Hematopoietic multipotent progenitor cell treated with erythropoietin and hydrocortisone succinate and interleukin-3 and kit ligand, for 8 days (in vitro differentiated cells): ENCODE measurements around the gene PROP1.
"Not testable (repeated sequence)": the region's sequence is repeated elsewhere in the genome, so short reads cannot be mapped to it uniquely, and the experiment has no call there.

ENCODE experiments used
- DNase-seq: peaks from one replicate; pipeline ENCODE4 v3.0.0-alpha.2; 2015

The PROP1 gene

DNA sequence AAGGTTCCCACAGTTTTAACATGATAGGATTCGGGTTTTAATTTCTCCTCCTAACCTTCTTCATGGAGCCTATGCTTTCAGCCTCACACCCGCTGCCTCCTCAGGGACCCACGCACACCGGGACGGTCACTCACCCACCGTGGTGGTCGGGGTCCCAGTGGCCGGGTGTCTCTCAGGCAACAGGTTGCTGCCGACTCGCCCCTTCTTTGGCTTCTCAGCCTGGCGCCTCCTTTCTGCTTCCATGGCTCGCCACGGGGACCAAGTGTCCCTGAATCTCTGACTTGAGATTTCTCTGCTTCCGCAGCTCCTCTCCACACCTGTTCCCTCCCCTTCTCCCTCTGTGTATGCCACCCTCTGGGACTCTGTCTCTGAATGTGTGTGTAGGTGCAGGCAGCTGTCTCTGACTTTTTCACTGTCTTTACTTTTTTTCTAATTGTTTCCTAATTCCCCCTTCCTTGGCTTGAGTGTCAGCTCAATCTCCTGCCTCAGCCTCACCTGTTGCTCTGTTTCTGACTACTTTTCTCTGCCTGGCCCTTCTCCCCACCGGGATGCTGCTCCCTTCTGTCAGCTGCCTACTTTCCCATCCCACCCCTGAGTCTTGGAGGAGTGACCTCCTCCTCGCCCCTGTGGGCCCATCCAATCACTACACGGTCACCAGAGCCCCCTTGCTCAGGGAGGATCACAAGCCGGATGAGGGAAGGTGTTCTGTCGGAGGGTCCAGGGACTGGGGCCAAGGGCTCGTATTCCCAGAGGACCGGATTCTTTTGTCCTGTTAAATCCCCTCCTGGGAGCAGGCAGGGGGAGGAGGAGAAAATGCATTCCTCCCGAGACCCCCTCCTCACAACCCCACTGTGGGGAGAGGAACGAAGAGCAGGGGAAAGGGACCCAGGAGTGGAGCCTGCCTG is at the start of gene PROP1:
Gene PROP1, minus strand, starts transcription at position 552 of the 905 bp plus-strand sequence. Its CDS starts 309 bp downstream, at position 243.
- no peak for DNase-seq

- not testable (repeated sequence) for DNase-seq
These were observed 23.5 kb upstream of the PROP1 start for GRCh38 chr5:178019379-178020030.

- DNase-seq, result not testable (repeated sequence)
These were observed 16.7 kb upstream of the PROP1 start for GRCh38 chr5:178012758-178013157.

GRCh38 chr5:178011816-178012554 is 15.9 kb upstream of the PROP1 start:
- not testable (repeated sequence) for DNase-seq

DNA sequence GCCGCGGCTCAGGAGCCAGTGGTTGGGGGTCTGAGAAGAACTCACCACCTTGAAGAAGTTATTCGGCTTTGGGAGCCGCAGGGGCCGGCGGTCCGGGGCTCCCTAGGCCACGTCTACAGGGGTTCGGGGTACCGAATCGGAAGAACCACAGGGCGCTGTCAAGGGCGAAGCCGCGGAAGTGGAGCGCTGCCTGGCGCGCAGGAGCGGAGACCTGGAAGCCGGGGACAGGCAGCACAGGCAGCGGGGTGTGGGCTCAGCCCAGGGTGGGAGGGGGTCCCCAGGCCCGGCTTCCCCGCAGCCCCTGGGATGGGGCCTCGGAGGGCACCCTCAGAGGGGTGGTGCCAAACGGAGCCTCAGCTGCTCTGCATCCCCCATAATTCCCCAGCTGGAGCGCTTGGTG is 11.2 kb upstream of the PROP1 start:
- not testable (repeated sequence) for DNase-seq

DNA sequence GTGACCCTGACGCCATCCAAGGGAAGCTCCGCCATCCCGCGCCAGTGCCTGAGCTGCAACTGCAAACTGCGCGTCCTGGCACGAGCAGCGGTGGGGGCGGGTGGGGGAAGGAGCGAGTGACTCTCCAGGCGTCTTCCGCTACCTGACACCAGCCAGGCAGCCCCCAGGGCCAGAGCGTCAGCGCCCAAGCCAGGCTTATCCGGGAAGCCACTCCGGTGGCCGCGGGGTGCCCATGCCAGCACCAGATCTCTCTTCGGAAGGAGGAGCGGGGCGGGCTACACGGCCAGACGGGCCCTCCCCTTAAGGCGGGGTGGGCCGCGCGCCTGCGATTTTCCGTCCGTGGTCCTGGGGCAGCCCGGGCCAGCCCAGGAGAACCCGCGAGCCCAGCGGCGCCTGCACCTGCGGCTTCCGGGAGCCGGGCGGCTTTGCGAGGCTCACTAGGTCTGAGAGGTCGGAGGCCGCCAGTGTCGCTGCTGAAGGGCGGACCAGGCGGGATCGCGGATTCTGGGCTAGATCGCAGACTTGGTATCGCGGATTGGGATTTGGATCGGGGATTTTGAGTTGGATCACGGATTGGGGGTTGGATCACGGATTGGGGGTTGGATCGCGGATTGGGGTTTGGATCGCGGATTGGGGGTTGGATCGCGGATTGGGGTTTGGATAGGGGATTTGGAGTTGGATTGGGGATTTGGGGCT is 10.6 kb upstream of the PROP1 start:
- not testable (repeated sequence) for DNase-seq

- not testable (repeated sequence) for DNase-seq
These were observed 10.1 kb upstream of the PROP1 start for GRCh38 chr5:178006181-178006535.

- no peak for DNase-seq
These were observed 1.8 kb upstream of the PROP1 start for GRCh38 chr5:177997846-177998245.

DNA sequence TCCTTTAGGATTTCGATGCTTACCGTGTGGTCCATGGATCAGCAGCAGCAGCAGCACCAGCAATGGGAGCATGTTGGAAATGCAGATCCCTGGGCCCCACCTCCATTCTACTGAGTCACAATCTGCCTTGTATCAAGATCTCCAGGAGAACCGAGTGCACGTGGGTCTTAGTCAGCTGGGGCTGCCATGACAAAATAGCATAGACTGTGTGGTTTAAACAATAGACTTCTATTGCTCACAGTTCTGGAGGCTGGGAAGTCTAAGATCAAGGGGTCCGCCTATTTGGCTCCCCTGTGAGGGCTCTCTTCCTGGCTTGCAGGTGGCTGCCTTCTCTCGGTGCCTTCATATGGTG is 1.3 kb upstream of the PROP1 start:
- no peak for DNase-seq

GRCh38 chr5:177996660-177997318 is 747 bp upstream of the PROP1 start:
- no peak for DNase-seq

DNA sequence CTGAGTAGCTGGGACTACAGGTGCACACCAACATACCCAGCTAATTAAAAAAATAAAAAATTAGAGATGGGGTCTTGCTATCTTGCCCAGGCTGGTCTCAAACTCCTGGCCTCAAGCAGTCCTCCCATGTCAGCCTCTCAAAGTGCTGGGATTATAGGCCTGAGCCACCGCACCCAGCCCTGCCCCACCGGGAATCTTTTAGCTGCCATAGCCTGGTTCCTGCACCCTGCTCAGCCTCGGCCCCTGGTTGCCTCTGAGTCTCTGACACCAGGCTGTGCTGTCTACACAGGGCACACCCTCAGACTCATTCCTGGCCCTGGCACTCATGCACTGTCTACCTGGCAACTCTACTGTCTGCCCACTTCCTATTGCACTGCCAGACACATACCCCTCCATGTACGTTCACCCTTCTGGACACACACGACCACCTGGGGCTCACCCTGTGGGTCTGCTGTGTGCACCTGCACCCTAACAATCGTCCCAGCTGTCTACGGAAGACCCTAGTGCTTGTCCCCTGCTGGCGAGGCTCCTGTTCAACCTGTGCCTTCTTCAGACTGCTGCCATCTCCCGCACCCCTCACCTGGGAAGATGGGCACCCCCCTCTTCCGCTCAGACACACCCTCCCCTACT is 1.4 kb downstream of the PROP1 start:
- DNase-seq, result no peak

DNA sequence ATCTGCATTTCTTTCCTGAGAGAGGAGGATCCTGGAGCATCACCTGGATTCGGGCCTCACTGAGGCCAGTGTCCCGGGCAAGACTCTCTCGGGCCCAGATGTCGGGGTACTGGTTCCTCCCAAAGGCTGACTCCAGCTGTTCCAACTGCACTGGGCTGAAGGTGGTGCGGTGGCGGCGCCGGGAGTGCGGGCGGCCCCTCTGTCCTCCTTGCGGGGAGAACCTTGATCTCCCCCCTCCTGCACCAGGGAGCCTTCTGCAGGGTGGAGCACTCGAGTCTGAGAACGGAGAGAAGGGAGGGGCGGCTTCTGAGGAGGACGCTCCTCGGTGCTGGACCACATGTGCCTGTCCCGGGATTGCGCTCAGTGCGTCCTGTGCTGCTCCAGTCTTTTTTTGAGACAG is 2.0 kb downstream of the PROP1 start:
- DNase-seq, result no peak

- no peak for DNase-seq
These were observed 3.6 kb downstream of the PROP1 start for GRCh38 chr5:177992466-177992865.

DNA sequence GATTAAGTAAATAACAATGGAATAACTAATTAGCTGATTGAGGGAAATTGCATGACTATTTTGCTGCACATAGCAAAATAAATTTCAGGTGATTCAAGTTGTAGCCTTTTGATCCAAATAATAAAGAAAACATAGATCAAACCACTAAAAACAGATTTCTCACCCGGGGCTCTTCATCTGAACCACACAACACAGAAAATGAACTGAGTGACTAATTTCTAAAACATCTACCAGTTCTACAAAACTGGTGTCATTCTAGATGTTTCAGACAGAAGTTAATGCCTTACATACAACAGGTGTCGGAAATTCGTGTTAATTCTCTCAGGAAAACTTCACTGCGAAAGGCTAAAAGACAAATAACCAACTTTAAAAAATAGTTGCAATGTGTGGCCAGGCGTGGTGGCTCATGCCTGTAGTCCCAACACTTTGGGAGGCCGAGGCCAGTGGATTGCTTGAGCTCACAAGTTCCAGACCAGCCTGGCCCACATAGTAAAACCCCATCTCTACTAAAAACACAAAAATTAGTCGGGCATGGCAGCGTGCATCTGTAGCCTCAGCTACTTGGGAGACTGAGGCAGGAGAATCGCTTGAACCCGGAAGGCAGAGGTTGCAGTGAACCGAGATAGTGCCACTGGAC is 6.9 kb downstream of the PROP1 start:
- no peak for DNase-seq

DNA sequence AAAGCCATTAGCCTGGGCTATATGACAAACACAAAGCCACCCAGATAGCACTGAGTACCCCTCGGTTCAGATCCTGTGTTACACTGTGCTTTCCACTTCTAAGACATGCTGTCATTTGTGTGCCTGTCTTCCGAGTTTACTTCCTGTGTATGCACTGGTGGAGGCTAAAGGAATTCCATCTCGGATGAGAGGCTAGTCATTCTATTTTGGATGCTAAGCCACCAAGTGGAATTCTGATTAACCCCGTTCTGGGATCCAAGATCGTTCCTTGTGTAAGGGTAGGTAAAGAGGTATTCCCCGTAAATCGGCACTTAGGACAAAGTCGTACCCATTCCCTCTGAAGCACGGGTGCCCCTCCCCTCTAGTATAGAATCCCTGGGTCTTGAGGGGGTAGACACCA is 8.7 kb downstream of the PROP1 start:
- DNase-seq, result no peak

DNA sequence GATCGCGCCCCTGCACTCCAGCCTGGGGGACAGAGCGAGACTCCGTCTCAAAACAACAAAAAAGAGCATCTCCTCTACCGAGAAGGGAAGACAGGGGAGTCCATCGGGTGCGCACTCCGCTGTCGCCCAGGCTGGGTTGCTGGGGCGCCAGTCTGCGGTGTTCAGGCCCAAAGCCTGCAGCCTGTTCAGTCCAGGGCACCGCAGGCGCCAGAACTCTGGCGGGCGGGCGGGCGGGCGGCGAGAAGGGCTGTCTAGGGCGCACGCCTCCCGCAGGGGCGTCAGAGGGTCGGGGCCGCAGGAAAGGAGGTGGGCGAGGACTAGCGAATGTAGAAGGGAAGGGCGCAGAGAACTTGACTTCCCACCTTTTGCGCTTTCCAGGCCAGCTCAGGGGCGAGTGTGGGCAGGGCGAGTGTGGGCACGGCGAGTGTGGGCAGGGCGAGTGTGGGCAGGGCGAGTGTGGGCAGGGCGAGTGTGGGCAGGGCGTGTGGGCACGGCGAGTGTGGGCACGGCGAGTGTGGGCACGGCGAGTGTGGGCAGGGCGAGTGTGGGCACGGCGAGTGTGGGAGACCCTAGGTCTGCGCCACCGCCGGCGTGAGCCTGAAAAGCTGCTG is 10.5 kb downstream of the PROP1 start:
- no peak for DNase-seq

- no peak for DNase-seq
These were observed 11.3 kb downstream of the PROP1 start for GRCh38 chr5:177984584-177985206.

- no peak for DNase-seq
These were observed 12.1 kb downstream of the PROP1 start for GRCh38 chr5:177983763-177984583.

DNA sequence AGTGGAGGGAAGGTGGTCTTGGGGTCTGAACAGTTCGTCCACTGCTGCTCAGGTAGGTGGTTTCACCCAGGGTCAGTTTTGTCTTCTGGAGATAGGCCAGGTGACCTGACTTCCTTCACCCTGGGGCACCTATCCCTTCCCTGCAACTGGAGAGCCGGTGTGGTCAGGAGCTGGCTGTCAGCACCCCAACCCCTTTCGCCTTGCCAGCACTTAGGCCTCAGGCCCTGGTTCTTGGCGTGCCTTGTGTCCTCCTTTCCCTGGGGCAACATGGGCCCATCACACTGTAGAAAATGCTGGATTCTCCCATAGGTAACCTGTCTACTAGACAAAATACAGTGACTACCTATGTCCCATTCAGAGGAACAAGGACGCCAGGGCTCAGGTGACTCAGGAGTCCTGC is 13.1 kb downstream of the PROP1 start:
- DNase-seq, result no peak
